Panc1 (cell line): ENCODE data around the gene CLUH. TPM values are rescaled to one million over a fixed set of nuclear protein-coding genes. Genes with fewer than 3 reads are reported as not detected.

ENCODE experiments used
- ATAC-seq: fragments of 200-7000 bp; cut with Tn5 transposase; 2 replicates; pipeline ENCODE4 v1.9.1; 2020; ENCODE audit warnings: mild to moderate bottlenecking, moderate library complexity
- BruUV-seq: library from RNA; stranded (reverse); fragments of 400-500 nt; replicated peaks from 2 replicates; lab custom pipeline; 2021; lab: Mats Ljungman, UMichigan
- CTCF ChIA-PET: fragments of 300-600 bp; sonication (Branson Sonifier 250); formaldehyde crosslinking; loops from one replicate; lab custom pipeline; 2022; ENCODE audit warnings: antibody characterized with exemption; lab: Charles Lee
- POLR2A ChIA-PET: fragments of 300-600 bp; sonication (Branson Sonifier 250); formaldehyde crosslinking; loops from one replicate; lab custom pipeline; 2022; ENCODE audit warnings: antibody characterized with exemption; lab: Charles Lee
- DNase-seq: peaks from one replicate; pipeline ENCODE4 v3.0.0-alpha.2; 2010; ENCODE audit warnings: low read depth, low spot score
- H3K27ac ChIP-seq: 2 replicates; pipeline ENCODE4 v1.5.1; 2011; ENCODE audit warnings: mild to moderate bottlenecking, low read length, inconsistent platforms
- H3K27me3 ChIP-seq: fragments of 200-500 bp; sonication (Bioruptor generic); 2 replicates; pipeline ENCODE4 v1.6.0; 2014; ENCODE audit warnings: low read length, inconsistent platforms; ENCODE audit not compliant: control insufficient read depth, insufficient read depth
- H3K36me3 ChIP-seq: fragments of 200-500 bp; sonication (Bioruptor generic); 2 replicates; pipeline ENCODE4 v1.5.1; 2014; ENCODE audit warnings: inconsistent platforms, mild to moderate bottlenecking, low read length, moderate library complexity; ENCODE audit not compliant: control insufficient read depth, insufficient read depth
- H3K4me1 ChIP-seq: 2 replicates; pipeline ENCODE4 v1.5.1; 2011; ENCODE audit warnings: inconsistent platforms, mild to moderate bottlenecking, low read length, moderate library complexity; ENCODE audit not compliant: control insufficient read depth, insufficient read depth
- H3K4me3 ChIP-seq, 2 experiments: 2 replicates each; pipeline ENCODE4 v1.5.1; 2011 to 2012; ENCODE audit warnings: low read depth in 2 of 2, low read length in 2 of 2, mild to moderate bottlenecking in 2 of 2, inconsistent platforms in 1 of 2, moderate library complexity in 1 of 2
- H3K9me3 ChIP-seq: fragments of 200-500 bp; sonication (Bioruptor generic); 2 replicates; pipeline ENCODE4 v1.5.1; 2014; ENCODE audit warnings: low read depth, mild to moderate bottlenecking, inconsistent platforms, low read length, moderate library complexity; ENCODE audit not compliant: control insufficient read depth, insufficient read depth
- CTCF ChIP-seq: fragments of 450-650 bp; IDR thresholded peaks from 2 replicates; pipeline ENCODE4 v1.5.1; 2017; ENCODE audit warnings: mild to moderate bottlenecking
- POLR2AphosphoS5 ChIP-seq: IDR thresholded peaks from 2 replicates; pipeline ENCODE4 v1.6.1; 2012; ENCODE audit warnings: mild to moderate bottlenecking, low read depth, low read length, moderate library complexity
- SIN3A ChIP-seq: IDR thresholded peaks from 2 replicates; pipeline ENCODE4 v1.6.1; 2012; ENCODE audit warnings: low read depth, mild to moderate bottlenecking, low read length, moderate library complexity, borderline replicate concordance; ENCODE audit not compliant: insufficient read depth
- TCF7L2 ChIP-seq: IDR thresholded peaks from 2 replicates; pipeline ENCODE4 v1.6.1; 2011; ENCODE audit warnings: mild to moderate bottlenecking, low read depth, low read length, inconsistent platforms
- in situ Hi-C: cut with HindIII; loops from 2 replicates; pipeline ENCODE4 v1.10.0; 2016; ENCODE audit warnings: low sequenced_read_pairs, low pct_unique_long_range_greater_than_20kb
- intact Hi-C: fragments of 100-400 bp; cut with micrococcal nuclease; formaldehyde crosslinking; loops from one replicate; pipeline ENCODE4 v1.10.0; 2022; ENCODE audit not compliant: unreplicated experiment
- total RNA-seq: library from RNA; stranded (reverse); gene quantifications from one replicate; pipeline ENCODE4 v1.2.1, GENCODE V29; 2021; ENCODE audit not compliant: unreplicated experiment
- TF ChIP-seq, protein P1 (sequence below), 2 experiments: IDR thresholded peaks; 2 replicates each; pipeline ENCODE4 v1.6.1; 2011 to 2012; ENCODE audit warnings: low read depth in 2 of 2, control low read depth in 1 of 2, low read length in 1 of 2, mild to moderate bottlenecking in 1 of 2, moderate library complexity in 1 of 2; ENCODE audit not compliant: insufficient read depth in 1 of 2

CLUH gene
- total RNA-seq, 1 experiment from 2014 or later, result 119 TPM

DNA sequence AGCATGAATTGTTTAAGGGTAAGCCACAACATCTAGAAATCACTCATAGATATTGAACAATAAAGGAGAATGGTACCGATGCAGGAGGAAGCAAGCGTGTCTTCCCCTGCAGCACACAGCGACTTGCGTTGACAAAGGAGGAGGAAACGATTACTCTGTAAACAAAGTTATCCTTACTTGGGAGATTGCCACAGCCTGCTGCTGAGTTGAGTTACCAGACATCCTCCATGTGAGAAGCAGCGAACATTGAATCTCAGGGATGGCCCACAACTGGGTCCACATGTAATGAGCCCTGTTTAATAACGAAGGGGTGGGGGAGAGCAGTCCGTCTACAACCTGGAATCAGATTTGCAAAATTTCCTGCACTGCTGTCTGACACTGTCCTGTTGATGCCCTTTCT, 27.7 kb downstream of the CLUH start:
- in situ Hi-C loops (no loop called here), intact Hi-C loops (no loop called here)
- H3K9me3 ChIP-seq, result no peaks in the 10 kb centered on the region
- peaks cover 18% of the 10 kb centered on the region for H3K4me1 ChIP-seq
- CTCF ChIA-PET, result no interaction called here
- ATAC-seq, result no peak
- no TSS peak for BruUV-seq
- no peak overlapping the region for H3K4me3 ChIP-seq
- no peak overlapping the region for H3K27ac ChIP-seq
- POLR2A ChIA-PET, result interaction anchor here (0.6 kb wide), 1 partner anchor 88 kb away, joined by 14 read pairs; no protein-coding TSS in a partner anchor
- H3K27me3 ChIP-seq, result no peaks in the 10 kb centered on the region
- H3K36me3 ChIP-seq, result peaks cover 21% of the 10 kb centered on the region
- DNase-seq, result no peak
- TF ChIP-seq SIN3A (no peak), POLR2AphosphoS5 (no peak), TCF7L2 (no peak), CTCF (no peak)
- TF ChIP-seq, protein P1, sequence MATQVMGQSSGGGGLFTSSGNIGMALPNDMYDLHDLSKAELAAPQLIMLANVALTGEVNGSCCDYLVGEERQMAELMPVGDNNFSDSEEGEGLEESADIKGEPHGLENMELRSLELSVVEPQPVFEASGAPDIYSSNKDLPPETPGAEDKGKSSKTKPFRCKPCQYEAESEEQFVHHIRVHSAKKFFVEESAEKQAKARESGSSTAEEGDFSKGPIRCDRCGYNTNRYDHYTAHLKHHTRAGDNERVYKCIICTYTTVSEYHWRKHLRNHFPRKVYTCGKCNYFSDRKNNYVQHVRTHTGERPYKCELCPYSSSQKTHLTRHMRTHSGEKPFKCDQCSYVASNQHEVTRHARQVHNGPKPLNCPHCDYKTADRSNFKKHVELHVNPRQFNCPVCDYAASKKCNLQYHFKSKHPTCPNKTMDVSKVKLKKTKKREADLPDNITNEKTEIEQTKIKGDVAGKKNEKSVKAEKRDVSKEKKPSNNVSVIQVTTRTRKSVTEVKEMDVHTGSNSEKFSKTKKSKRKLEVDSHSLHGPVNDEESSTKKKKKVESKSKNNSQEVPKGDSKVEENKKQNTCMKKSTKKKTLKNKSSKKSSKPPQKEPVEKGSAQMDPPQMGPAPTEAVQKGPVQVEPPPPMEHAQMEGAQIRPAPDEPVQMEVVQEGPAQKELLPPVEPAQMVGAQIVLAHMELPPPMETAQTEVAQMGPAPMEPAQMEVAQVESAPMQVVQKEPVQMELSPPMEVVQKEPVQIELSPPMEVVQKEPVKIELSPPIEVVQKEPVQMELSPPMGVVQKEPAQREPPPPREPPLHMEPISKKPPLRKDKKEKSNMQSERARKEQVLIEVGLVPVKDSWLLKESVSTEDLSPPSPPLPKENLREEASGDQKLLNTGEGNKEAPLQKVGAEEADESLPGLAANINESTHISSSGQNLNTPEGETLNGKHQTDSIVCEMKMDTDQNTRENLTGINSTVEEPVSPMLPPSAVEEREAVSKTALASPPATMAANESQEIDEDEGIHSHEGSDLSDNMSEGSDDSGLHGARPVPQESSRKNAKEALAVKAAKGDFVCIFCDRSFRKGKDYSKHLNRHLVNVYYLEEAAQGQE (IDR thresholded peaks at IDR 0.05; ENCODE audit: insufficient read depth in 1 of 2, low read depth in 2 of 2, low read length in 1 of 2), result no peak

DNA sequence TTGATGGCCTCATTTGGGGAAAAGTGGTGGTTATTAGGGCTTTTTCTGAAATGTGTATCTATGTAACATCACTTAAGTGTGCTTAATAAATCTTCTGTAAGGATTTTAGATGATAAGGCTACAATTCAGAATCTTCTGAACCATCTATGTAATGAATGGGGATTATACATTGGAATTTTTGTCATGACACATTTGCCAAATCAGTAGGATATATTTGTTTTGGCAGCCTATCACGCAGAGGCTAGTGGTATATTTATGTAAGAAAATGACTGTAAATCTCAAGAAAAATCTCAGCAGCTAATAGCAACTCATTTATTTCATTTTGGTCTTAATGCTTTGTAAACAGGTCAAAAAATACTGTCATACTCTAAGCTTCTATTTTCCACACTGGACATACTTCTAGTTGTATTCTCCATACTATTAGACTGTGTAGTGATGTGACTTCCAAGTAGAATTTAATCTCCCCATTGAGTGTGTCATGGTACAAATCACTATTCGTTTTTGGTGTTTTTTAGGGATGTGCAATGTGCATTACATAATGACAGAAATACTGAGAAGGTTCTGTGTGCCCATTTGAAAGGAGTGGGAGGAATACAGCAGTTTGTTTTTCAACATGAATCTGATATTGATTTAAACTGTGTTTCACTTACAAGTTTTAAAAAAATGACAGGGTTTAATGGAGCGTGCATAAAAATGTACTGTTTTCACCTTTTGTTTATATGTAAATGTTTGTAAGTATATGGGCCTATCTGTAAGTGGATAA, 29.2 kb downstream of the CLUH start:
- no peak for DNase-seq
- no peaks in the 10 kb centered on the region for H3K27me3 ChIP-seq
- no peaks in the 10 kb centered on the region for H3K9me3 ChIP-seq
- ChIA-PET POLR2A (no interaction called here), CTCF (no interaction called here)
- no peak for TF ChIP-seq SIN3A
- TF ChIP-seq CTCF, result no peak
- TF ChIP-seq POLR2AphosphoS5, result no peak
- no peak for TF ChIP-seq TCF7L2
- TF ChIP-seq, protein P1 (IDR thresholded peaks at IDR 0.05; ENCODE audit: insufficient read depth in 1 of 2, low read depth in 2 of 2, low read length in 1 of 2), result no peak
- no peak overlapping the region for H3K27ac ChIP-seq
- ATAC-seq, result no peak
- intact Hi-C loops (no loop called here), in situ Hi-C loops (no loop called here)
- H3K4me3 ChIP-seq, result no peak overlapping the region
- BruUV-seq, result no TSS peak
- peaks cover 21% of the 10 kb centered on the region for H3K36me3 ChIP-seq
- H3K4me1 ChIP-seq, result peaks cover 18% of the 10 kb centered on the region
